Measurements from ENCODE around the gene SKA3.

DNA sequence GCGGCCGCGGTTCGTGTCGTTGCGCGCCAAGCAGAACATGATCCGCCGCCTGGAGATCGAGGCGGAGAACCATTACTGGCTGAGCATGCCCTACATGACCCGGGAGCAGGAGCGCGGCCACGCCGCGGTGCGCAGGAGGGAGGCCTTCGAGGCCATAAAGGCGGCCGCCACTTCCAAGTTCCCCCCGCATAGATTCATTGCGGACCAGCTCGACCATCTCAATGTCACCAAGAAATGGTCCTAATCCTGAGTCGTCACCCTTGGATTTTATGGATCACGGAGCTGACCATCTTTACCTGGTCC, 581 bp upstream of the SKA3 start:
- TF ChIP-seq POLR2A (IDR thresholded peaks at IDR 0.05) (no peak), EP300 (IDR thresholded peaks at IDR 0.05) (no peak)
- TF ChIP-seq, protein P1, sequence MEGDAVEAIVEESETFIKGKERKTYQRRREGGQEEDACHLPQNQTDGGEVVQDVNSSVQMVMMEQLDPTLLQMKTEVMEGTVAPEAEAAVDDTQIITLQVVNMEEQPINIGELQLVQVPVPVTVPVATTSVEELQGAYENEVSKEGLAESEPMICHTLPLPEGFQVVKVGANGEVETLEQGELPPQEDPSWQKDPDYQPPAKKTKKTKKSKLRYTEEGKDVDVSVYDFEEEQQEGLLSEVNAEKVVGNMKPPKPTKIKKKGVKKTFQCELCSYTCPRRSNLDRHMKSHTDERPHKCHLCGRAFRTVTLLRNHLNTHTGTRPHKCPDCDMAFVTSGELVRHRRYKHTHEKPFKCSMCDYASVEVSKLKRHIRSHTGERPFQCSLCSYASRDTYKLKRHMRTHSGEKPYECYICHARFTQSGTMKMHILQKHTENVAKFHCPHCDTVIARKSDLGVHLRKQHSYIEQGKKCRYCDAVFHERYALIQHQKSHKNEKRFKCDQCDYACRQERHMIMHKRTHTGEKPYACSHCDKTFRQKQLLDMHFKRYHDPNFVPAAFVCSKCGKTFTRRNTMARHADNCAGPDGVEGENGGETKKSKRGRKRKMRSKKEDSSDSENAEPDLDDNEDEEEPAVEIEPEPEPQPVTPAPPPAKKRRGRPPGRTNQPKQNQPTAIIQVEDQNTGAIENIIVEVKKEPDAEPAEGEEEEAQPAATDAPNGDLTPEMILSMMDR (IDR thresholded peaks at IDR 0.05) = no peak

All from ovary (tissue), 3 donors.